ENCODE measurements around the gene ARHGAP6. TPM values are rescaled to one million over a fixed set of nuclear protein-coding genes. Genes with fewer than 3 reads are reported as not detected.

The ARHGAP6 gene
- total and polyA plus RNA-seq, 9 of the 15 experiments (the other 6 are each of a cell fraction or from before 2014, with no cell fraction given): 12.5 to 63.6 (median 41.8) TPM

GRCh38 chrX:11209798-11210414, 455.8 kb downstream of the ARHGAP6 start:
- ATAC-seq: peak; percentile 87
- peak; percentile 81 for FAIRE-seq
- Histone ChIP-seq H3K27ac (ENCODE audit: extremely low read depth, low read depth, low read length) (peak overlapping the region; percentile 51; the same call in 1 of the 3 replicates), H3K9me3 (replicated peaks; ENCODE audit: control insufficient read depth, insufficient read depth, low read depth, low read length) (no peaks in the 10 kb centered on the region), H3K4me1 (replicated peaks in 1 of 2; ENCODE audit: control insufficient read depth in 2 of 2, insufficient read depth in 2 of 2, low read length in 2 of 2) (peaks cover 4 to 11% of the 10 kb centered on the region in 2 experiments), H3K4me2 (ENCODE audit: insufficient read depth, low read length) (no peak overlapping the region), H4K20me1 (replicated peaks; ENCODE audit: control insufficient read depth, insufficient read depth, low read length) (no peaks in the 10 kb centered on the region), H3K4me3 (no peak overlapping the region), H3K27me3 (ENCODE audit: control insufficient read depth in 2 of 2, insufficient read depth in 2 of 2, low read length in 2 of 2) (no peaks in the 10 kb centered on the region), H2AFZ (ENCODE audit: low read depth, low read length) (no peak overlapping the region), H3K79me2 (ENCODE audit: control insufficient read depth, insufficient read depth, low read length) (peaks cover 5% of the 10 kb centered on the region; the same call in 1 of the 3 replicates), H3K9ac (ENCODE audit: insufficient read depth in 1 of 2, low read depth in 2 of 2, low read length in 2 of 2) (no peak overlapping the region), H3K9me1 (ENCODE audit: control insufficient read depth, insufficient read depth, low read length) (no peaks in the 10 kb centered on the region), H3K36me3 (ENCODE audit: control insufficient read depth, insufficient read depth, low read length) (peaks cover 11% of the 10 kb centered on the region; the same call in 2 of the 3 replicates)
- ChIA-PET CTCF (ENCODE audit: low intra/inter-chr PET ratio) (no interaction called here), POLR2A (no interaction called here)
- BruUV-seq (replicated peaks): no TSS peak
- WGBS (ENCODE audit: insufficient coverage, low coverage, missing lambda C conversion rate): 24% methylated on average over 2 of the region's 2 CpGs
- intact Hi-C loops (cut with micrococcal nuclease): no loop called here
- peak in 2 of 4 experiments; percentile 24 to 25 for DNase-seq (ENCODE audit: extremely low read depth in 1 of 4, low spot score in 3 of 4)
- in situ Hi-C loops (cut with MboI): no loop called here
- TF ChIP-seq FOSL1 (tag; conservative IDR thresholded peaks at IDR 0.05) (peak; percentile 70), MEIS2 (IDR thresholded peaks at IDR 0.05; ENCODE audit: partially characterized antibody) (peak; percentile 74), MAFG (tag; conservative IDR thresholded peaks at IDR 0.05) (peak; percentile 61), ZNF316 (IDR thresholded peaks at IDR 0.05) (peak; percentile 89), C11orf30 (IDR thresholded peaks at IDR 0.05; ENCODE audit: low read depth) (peak; percentile 83), DEAF1 (CRISPR knock-in tag; IDR thresholded peaks at IDR 0.05) (no peak), DPF2 (IDR thresholded peaks at IDR 0.05) (peak; percentile 53; the same call in 1 of the 2 replicates), PBX2 (CRISPR knock-in tag; IDR thresholded peaks at IDR 0.05; ENCODE audit: low read depth) (no peak), PBX2 (tag; conservative IDR thresholded peaks at IDR 0.05; ENCODE audit: low read depth) (peak; percentile 21; the same call in 1 of the 2 replicates), HNRNPH1 (optimal IDR thresholded peaks at IDR 0.05; ENCODE audit: low read depth, low read length) (no peak), ATF3 (IDR thresholded peaks at IDR 0.05) (peak; percentile 62; the same call in 1 of the 2 replicates), ATF3 (CRISPR knock-in tag; conservative IDR thresholded peaks at IDR 0.05) (no peak), ARID1B (IDR thresholded peaks at IDR 0.05) (peak; percentile 66), GATAD2B (IDR thresholded peaks at IDR 0.05; ENCODE audit: borderline replicate concordance) (no peak), SMARCE1 (IDR thresholded peaks at IDR 0.05) (peak; percentile 53; the same call in 1 of the 2 replicates), EP300 (IDR thresholded peaks at IDR 0.05; ENCODE audit: low read length) (peak; percentile 22; the same call in 1 of the 2 replicates), EHMT2 (IDR thresholded peaks at IDR 0.05) (peak; percentile 49; the same call in 1 of the 2 replicates), MAFK (IDR thresholded peaks at IDR 0.05; ENCODE audit: low read length) (0 out of 2 replicates have a peak, but pooled peaks have one; percentile 16), MED1 (CRISPR knock-in tag; IDR thresholded peaks at IDR 0.05; ENCODE audit: borderline replicate concordance) (no peak), XRCC5 (IDR thresholded peaks at IDR 0.05; ENCODE audit: low read depth, low read length) (no peak)
